Tongue (tissue), 2 donors: Measurements from ENCODE around the gene STMN3. TPM values are rescaled to one million over a fixed set of nuclear protein-coding genes. Genes with fewer than 3 reads are reported as not detected.

Experiments used
- small RNA-seq: library from RNA; depleted of rRNA; stranded (forward); fragments of <200 nt; gene quantifications from one replicate; pipeline ENCODE3, GENCODE V24; 2014; ENCODE audit warnings: low replicate concordance
- total RNA-seq: library from RNA; depleted of rRNA; stranded (reverse); fragments of >200 nt; gene quantifications from one replicate; pipeline ENCODE4 v1.2.3, GENCODE V29; 2014

The STMN3 gene
- total RNA-seq, 1 donor from 2014 or later: 15.6 TPM

Small RNAs within 50 kb of the gene (small RNA-seq; reads per million reads assigned to genes)
- not detected for gene TNFRSF6B

Other genes starting within 250 kb of the STMN3 start
- gene KCNQ2, start 180.8 kb downstream of the STMN3 start, total RNA-seq: 2.6 TPM
- 858 TPM for gene EEF1A2, start 154.3 kb downstream of the STMN3 start, total RNA-seq
- gene PPDPF, start 132.7 kb downstream of the STMN3 start, total RNA-seq: 35.2 TPM
- 4.6 TPM for gene PTK6, start 116.0 kb downstream of the STMN3 start, total RNA-seq
- gene SRMS, start 105.7 kb downstream of the STMN3 start, total RNA-seq: not detected
- gene FNDC11, start 99.3 kb downstream of the STMN3 start, total RNA-seq: 0.10 TPM
- 27.1 TPM for gene HELZ2, start 79.2 kb downstream of the STMN3 start, total RNA-seq
- gene GMEB2, start 26.3 kb downstream of the STMN3 start, total RNA-seq: 9.9 TPM
- gene RTEL1, start 4.9 kb upstream of the STMN3 start, total RNA-seq: 9.2 TPM
- 1.1 TPM for gene TNFRSF6B, start 43.2 kb upstream of the STMN3 start, total RNA-seq
- gene ARFRP1, start 54.6 kb upstream of the STMN3 start, total RNA-seq: 36.3 TPM
- gene ZGPAT, start 54.6 kb upstream of the STMN3 start, total RNA-seq: 14.1 TPM
- gene LIME1, start 83.2 kb upstream of the STMN3 start, total RNA-seq: 6.8 TPM
- gene SLC2A4RG, start 86.4 kb upstream of the STMN3 start, total RNA-seq: 67.0 TPM
- gene ZBTB46, start 177.8 kb upstream of the STMN3 start, total RNA-seq: 28.6 TPM
- not detected for gene ABHD16B, start 208.1 kb upstream of the STMN3 start, total RNA-seq
- gene TPD52L2, start 211.8 kb upstream of the STMN3 start, total RNA-seq: 62.0 TPM
- 37.6 TPM for gene DNAJC5, start 241.7 kb upstream of the STMN3 start, total RNA-seq